SU-DHL-6 (cell line): ENCODE data around the gene EPHA8.

ENCODE experiments used
- EZH2phosphoT487 ChIP-seq: fragments of 200-600 bp; sonication (generic), shearing (Covaris generic); conservative IDR thresholded peaks from 2 replicates; pipeline ENCODE4 v1.6.1; 2018; ENCODE audit warnings: mild to moderate bottlenecking, antibody characterized with exemption, low read length, moderate library complexity, mixed read lengths
- TF ChIP-seq, protein P1 (sequence below): fragments of 200-600 bp; sonication (generic); IDR thresholded peaks from one replicate; pipeline ENCODE4 v1.5.1; 2017; ENCODE audit warnings: antibody characterized with exemption, mild to moderate bottlenecking, low read length, moderate library complexity; ENCODE audit not compliant: insufficient read depth, poor library complexity, severe bottlenecking

DNA sequence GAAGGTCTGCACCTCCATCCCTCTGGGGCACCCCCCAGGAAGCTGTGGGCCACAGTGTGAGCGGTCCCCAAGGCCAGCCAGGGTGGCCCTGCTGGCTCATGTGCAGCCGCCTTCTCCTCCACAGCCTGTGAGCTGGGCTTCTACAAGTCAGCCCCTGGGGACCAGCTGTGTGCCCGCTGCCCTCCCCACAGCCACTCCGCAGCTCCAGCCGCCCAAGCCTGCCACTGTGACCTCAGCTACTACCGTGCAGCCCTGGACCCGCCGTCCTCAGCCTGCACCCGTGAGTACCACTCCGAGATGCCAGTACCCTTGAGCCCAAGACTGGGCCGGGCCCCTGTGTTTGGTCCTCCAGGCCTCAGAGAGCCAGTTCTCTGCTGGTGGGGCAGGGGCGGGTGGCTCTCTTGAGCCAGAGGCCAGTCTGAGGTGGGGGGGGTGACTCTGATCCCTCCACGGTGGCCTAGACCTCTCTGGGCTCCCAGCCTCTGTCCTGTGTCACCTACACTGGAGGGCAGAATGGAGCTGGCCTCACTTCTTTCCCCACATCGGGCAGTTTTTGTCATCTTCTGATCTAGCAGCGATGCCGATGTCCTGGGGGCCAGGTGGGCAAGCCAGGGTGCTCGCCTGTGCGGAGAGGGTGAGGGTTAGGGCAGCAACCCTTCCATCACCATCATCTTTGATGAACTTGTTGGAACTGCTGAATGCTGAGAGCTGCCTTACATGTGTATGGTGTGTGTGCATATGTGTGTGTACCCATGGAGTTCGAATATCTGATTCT, 23.3 kb downstream of the EPHA8 start:
- TF ChIP-seq, protein P1, sequence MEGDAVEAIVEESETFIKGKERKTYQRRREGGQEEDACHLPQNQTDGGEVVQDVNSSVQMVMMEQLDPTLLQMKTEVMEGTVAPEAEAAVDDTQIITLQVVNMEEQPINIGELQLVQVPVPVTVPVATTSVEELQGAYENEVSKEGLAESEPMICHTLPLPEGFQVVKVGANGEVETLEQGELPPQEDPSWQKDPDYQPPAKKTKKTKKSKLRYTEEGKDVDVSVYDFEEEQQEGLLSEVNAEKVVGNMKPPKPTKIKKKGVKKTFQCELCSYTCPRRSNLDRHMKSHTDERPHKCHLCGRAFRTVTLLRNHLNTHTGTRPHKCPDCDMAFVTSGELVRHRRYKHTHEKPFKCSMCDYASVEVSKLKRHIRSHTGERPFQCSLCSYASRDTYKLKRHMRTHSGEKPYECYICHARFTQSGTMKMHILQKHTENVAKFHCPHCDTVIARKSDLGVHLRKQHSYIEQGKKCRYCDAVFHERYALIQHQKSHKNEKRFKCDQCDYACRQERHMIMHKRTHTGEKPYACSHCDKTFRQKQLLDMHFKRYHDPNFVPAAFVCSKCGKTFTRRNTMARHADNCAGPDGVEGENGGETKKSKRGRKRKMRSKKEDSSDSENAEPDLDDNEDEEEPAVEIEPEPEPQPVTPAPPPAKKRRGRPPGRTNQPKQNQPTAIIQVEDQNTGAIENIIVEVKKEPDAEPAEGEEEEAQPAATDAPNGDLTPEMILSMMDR, result no peak
- TF ChIP-seq EZH2phosphoT487, result no peak
